Measurements from ENCODE around the gene ROBO4.

The ROBO4 gene

DNA sequence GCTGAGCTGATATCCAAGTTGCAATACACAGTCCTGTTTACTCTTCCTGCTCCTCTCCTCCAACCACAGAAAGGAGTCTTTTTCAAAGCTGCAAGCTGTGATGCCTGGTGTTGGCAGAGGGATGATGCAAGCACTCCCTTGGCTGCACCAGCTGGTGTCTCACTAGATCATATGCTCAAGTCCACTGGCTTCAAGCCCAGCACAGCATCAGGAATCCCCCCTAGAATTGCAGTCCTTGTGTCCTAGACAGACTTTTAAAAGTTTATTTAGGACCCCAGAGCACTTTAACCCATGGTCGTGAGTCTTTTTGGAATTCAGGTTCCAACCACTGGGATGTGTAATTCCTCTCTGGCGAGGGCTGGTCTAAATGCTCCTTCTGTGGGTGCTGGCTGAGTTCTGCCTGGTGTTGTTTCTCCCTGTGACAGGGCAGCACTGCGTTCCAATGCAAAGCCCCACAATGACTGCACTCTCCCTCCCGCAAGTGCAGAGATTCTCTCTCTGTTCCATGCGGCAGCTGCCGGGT lies 19.5 kb upstream of the ROBO4 start:
- peak in 1 of 2 donors; percentile 26 for DNase-seq

GRCh38 chr11:124916370-124916710 lies 18.7 kb upstream of the ROBO4 start:
- no peak for DNase-seq

DNA sequence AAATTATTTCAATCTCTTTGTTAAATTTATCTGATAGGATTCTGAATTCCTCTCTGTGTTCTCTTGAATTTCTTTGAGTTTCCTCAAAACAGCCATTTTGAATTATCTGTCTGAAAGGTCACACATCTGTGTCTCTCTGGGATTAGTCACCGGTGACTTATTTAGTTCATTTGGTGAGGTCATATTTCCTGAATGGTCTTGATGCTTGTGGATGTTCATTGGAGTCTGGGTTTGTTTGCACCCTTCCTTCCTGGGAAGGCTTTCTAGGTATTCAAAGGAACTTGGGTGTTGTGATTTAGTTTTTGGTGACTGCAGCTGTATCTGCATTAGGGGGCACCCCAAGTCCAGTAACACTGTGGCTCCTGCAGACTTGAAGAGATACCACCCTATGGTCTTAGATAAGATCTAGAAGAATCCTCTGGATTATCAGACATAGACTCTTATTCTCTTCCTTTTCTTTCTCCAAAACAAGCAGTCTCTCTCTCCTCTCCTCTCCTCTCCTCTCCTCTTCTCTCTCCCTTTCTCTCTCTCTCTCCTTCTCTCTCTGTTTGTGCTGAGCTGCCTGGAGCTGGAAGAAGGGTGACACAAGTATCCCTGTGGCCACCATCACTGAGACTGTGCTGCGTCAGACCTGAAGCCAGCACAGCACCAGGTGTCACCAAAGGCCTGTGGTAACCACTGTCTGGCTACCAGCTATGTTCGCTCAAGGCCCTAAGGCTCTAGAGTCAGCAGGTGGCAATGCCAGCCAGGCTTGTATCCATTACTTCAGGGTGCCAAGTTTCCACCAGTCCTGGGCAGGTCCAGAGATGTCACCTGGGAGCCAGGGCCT lies 18.1 kb upstream of the ROBO4 start:
- DNase-seq: no peak

- no peak for DNase-seq
Measured at GRCh38 chr11:124902616-124903015, 5.0 kb upstream of the ROBO4 start.

- no peak for DNase-seq
Measured at GRCh38 chr11:124900464-124900863, 2.8 kb upstream of the ROBO4 start.

- no peak for DNase-seq
Measured at GRCh38 chr11:124899383-124900145, 1.9 kb upstream of the ROBO4 start.

DNA sequence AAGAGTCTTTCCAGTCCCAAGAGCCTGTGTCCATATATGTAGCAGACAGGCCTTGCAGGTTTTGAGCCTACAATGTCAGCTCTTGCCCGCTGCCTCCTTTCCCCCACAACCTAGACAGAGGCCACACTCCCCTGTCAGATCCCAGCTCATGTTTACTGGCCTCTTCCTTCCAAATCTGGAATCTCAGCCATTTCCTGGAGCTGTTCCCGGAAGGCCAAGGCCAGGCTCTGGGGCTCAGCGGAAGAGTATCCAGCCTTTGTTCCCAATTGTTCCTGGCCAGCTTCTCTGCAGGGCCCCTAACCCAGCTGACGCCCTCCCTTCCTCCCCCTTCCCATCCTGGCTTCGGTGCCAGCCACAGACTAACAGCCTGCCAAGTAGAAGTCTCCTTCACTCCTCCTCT lies 1.0 kb upstream of the ROBO4 start:
- no peak for DNase-seq

- DNase-seq: no peak
Measured at GRCh38 chr11:124898263-124898680, 607 bp upstream of the ROBO4 start.

DNA sequence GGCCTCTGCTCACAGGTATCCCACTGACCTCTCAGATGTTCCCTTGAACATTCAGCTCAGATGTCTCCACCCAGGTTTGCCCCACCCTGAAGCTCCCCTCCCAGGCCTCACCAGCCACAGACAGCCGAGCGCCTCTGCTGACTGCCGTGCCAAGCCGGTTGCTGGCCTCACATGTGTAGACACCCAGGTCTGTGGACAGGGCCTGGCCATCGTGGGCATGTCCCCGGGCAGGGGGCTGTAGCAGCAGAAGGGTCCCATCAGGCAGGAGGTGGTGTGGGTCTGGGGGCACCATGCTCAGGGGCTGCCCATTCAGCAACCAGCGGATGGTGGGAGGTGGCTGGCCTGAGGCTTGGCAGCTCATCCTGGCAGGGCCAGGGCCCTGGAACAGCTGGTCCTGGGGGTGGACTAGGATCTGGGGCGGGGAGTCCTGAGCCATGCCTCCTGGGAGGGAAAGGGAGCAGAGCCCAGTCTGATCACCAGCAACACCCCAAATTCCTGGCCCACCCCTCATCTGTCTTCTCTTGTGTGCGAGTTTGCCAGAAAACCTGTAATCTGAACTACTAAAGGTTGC lies 759 bp downstream of the ROBO4 start:
- no peak for DNase-seq

DNA sequence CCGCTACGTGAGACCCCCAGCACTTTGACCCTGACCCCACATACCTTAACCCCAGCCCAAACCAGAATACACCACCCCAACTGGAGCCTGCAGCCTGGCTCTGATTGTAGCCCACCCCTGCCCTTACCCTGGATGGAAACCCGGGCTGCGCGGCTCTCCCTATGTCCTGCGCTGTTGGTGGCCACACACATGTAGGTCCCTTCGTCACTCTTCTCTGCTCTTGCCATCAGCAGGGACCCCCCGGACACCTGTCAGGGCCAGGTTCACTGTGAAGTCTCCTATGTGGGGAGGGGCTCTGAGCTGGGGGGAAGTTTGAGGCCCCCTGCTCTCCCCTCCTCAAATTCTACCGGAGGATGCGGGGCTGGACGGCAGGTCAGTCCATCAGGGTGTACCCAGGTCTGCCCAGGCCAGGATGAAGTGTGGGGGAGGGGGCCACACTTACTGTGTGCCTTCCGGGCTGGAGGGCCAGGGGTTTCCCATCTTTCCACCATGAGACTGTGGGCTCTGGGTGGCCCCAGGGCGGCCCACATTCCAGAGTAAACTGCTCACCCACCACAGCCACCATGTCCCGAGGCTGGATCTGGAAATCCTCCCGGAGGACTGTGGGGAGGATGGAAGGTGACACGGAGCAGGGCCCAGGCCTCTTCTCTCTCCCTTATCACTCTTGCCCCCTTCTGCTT lies 1.5 kb downstream of the ROBO4 start:
- DNase-seq: no peak

- DNase-seq: no peak
Measured at GRCh38 chr11:124895471-124895971, 2.1 kb downstream of the ROBO4 start.

GRCh38 chr11:124894606-124895430 lies 2.8 kb downstream of the ROBO4 start:
- no peak for DNase-seq

- no peak for DNase-seq
Measured at GRCh38 chr11:124893781-124894401, 3.8 kb downstream of the ROBO4 start.

GRCh38 chr11:124892750-124893454 lies 4.8 kb downstream of the ROBO4 start:
- DNase-seq: peak; percentile 20 to 28

- DNase-seq: no peak
Measured at GRCh38 chr11:124892146-124892545, 5.5 kb downstream of the ROBO4 start.

GRCh38 chr11:124891373-124891861 lies 6.2 kb downstream of the ROBO4 start:
- no peak for DNase-seq

GRCh38 chr11:124890683-124891372 lies 6.8 kb downstream of the ROBO4 start:
- DNase-seq: no peak

GRCh38 chr11:124890151-124890550 lies 7.5 kb downstream of the ROBO4 start:
- DNase-seq: no peak

DNA sequence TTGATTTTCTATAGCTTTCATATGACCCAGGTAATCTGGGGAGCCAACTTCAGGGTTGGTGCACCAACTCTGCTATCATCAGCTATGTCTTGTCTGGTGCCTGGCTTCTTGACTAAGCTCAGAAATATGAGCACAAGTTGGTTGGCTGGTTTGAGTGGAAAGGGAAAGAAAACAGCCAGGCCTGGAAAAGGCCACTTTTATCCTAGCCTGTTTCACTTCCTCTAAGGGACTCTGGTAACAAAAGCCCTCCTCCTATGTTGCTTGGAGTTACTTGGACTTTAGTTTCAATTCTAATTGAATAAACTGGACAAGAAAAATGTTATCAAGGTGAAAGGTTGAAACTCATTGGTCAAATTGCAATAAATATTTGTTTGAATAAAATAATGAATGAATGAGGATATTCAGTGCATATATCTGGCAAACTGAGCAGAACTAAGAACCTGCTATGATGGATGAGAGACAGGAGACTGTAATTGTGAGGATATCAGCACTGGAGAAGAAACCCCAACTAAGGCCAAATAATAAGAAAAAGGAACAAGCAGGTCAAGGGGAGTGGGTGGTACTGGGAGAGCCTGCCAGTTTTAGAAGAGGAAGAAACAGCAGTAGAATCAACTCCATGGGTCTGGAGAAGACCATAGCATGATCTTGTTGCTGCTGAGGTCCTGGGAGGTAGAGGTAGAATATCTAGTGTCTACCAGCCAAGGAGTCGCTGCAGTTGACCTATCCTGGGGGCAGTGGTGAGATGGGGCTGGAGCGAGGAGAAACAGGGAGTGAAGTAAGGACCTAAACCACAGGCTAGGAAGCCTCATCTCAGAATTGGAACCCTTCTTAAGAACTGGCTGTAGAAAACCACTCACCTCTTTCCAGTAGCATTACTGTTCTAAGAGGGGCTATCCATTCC lies 8.2 kb downstream of the ROBO4 start:
- peak; percentile 65 to 66 for DNase-seq
